Keratinocyte (primary cell): ENCODE measurements around the gene NCF2.

Experiments used
- CTCF ChIP-seq, 3 experiments: IDR thresholded peaks in 1 of 3; conservative IDR thresholded peaks in 1 of 3; optimal IDR thresholded peaks in 1 of 3; 2 replicates in 2 of 3; 3 replicates in 1 of 3; pipeline versions ENCODE3 to v1.5.1; 2011; ENCODE audit warnings: low read length in 3 of 3, mild to moderate bottlenecking in 3 of 3, moderate library complexity in 2 of 3, control low read depth in 1 of 3, inconsistent platforms in 1 of 3; ENCODE audit not compliant: insufficient read depth in 2 of 3; ENCODE audit errors: extremely low read depth in 1 of 3
- EZH2 ChIP-seq: IDR thresholded peaks from one replicate; pipeline ENCODE4 v1.6.1; 2012; ENCODE audit warnings: inconsistent platforms, mild to moderate bottlenecking, low read length, moderate library complexity

- TF ChIP-seq CTCF (optimal IDR thresholded peaks at IDR 0.05 in 1 of 3, IDR thresholded peaks at IDR 0.05 in 1 of 3, conservative IDR thresholded peaks at IDR 0.05 in 1 of 3; ENCODE audit: extremely low read depth in 1 of 3, insufficient read depth in 2 of 3, low read length in 3 of 3) (no peak), EZH2 (no peak)
These were observed 3.8 kb downstream of the NCF2 start for GRCh38 chr1:183586455-183586854.
